HL-60 (cell line): ENCODE measurements around the gene SEH1L.

Experiments
- DNase-seq, 2 experiments: peaks; one replicate each; pipeline ENCODE4 v3.0.0-alpha.2; 2010 to 2020; ENCODE audit warnings: low read depth in 1 of 2, low spot score in 1 of 2
- H3K27ac ChIP-seq: fragments of 250-450 bp; sonication (Bioruptor Pico); replicated peaks from 2 replicates; pipeline ENCODE4 v1.5.1; 2020; ENCODE audit warnings: mild to moderate bottlenecking, moderate library complexity
- H3K27me3 ChIP-seq: fragments of 250-450 bp; sonication (Bioruptor Pico); 2 replicates; pipeline ENCODE4 v1.5.1; 2021; ENCODE audit warnings: mild to moderate bottlenecking, moderate library complexity; ENCODE audit not compliant: insufficient read depth, poor library complexity, severe bottlenecking
- H3K4me3 ChIP-seq: replicated peaks from 2 replicates; pipeline ENCODE4 v1.5.1; 2011; ENCODE audit warnings: mild to moderate bottlenecking, control low read depth, low read length; ENCODE audit not compliant: insufficient read depth
- CTCF ChIP-seq: IDR thresholded peaks from one replicate; pipeline ENCODE4 v1.5.1; 2011; ENCODE audit warnings: low read length, control low read depth, inconsistent platforms; ENCODE audit not compliant: insufficient read depth
- GABPA ChIP-seq: IDR thresholded peaks from 2 replicates; pipeline ENCODE4 v1.6.1; 2012; ENCODE audit warnings: low read depth
- POLR2AphosphoS5 ChIP-seq: IDR thresholded peaks from 2 replicates; pipeline ENCODE4 v1.6.1; 2012; ENCODE audit warnings: low read depth
- REST ChIP-seq: IDR thresholded peaks from 2 replicates; pipeline ENCODE4 v1.6.1; 2012; ENCODE audit warnings: low read depth; ENCODE audit not compliant: insufficient replicate concordance
- SPI1 ChIP-seq: IDR thresholded peaks from 2 replicates; pipeline ENCODE4 v1.6.1; 2012; ENCODE audit warnings: low read depth, mild to moderate bottlenecking, borderline replicate concordance

Gene SEH1L

GRCh38 chr18:12930376-12930775 lies 17.4 kb upstream of the SEH1L start:
- no peak for TF ChIP-seq REST
- Histone ChIP-seq H3K27ac (no peak overlapping the region), H3K27me3 (no peaks in the 10 kb centered on the region), H3K4me3 (no peak overlapping the region)
- no peak for DNase-seq

GRCh38 chr18:12930908-12931307 lies 16.9 kb upstream of the SEH1L start:
- H3K27ac ChIP-seq: no peak overlapping the region
- DNase-seq: no peak
- TF ChIP-seq SPI1: no peak
- no peak for TF ChIP-seq GABPA
- TF ChIP-seq CTCF: no peak
- no peak for TF ChIP-seq REST
- no peak for TF ChIP-seq POLR2AphosphoS5
- no peaks in the 10 kb centered on the region for H3K27me3 ChIP-seq
- H3K4me3 ChIP-seq: no peak overlapping the region

GRCh38 chr18:12933327-12933726 lies 14.5 kb upstream of the SEH1L start:
- H3K4me3 ChIP-seq: no peak overlapping the region
- TF ChIP-seq POLR2AphosphoS5: no peak
- no peak for TF ChIP-seq CTCF
- H3K27me3 ChIP-seq: no peaks in the 10 kb centered on the region
- DNase-seq: no peak
- H3K27ac ChIP-seq: no peak overlapping the region

GRCh38 chr18:12934454-12935071 lies 13.2 kb upstream of the SEH1L start:
- Histone ChIP-seq H3K27me3 (no peaks in the 10 kb centered on the region), H3K4me3 (no peak overlapping the region), H3K27ac (no peak overlapping the region)
- peak; percentile 60 to 85 for DNase-seq
- peak; percentile 99 for TF ChIP-seq CTCF
- TF ChIP-seq REST: no peak
